IPS DF 6.9 (cell line): ENCODE data around the gene NHERF1.
A peak's percentile ranks its signal among the peaks of the same experiment; 100 is the strongest.

Experiments
- DNase-seq: peaks from one replicate; pipeline ENCODE4 v3.0.0-alpha.2; 2013; ENCODE audit warnings: low read depth, low spot score
- H3K27ac ChIP-seq: one replicate; pipeline ENCODE4 v1.5.1; 2013; ENCODE audit warnings: low read length, control low read depth
- H3K27me3 ChIP-seq: 2 replicates; pipeline ENCODE4 v1.6.1; 2013; ENCODE audit warnings: mild to moderate bottlenecking, low read length; ENCODE audit not compliant: control insufficient read depth, insufficient read depth
- H3K36me3 ChIP-seq: 2 replicates; pipeline ENCODE4 v1.6.1; 2013; ENCODE audit warnings: low read length; ENCODE audit not compliant: control insufficient read depth, insufficient read depth
- H3K4me1 ChIP-seq: 2 replicates; pipeline ENCODE4 v1.6.1; 2013; ENCODE audit warnings: low read length; ENCODE audit not compliant: control insufficient read depth, insufficient read depth
- H3K4me3 ChIP-seq: 2 replicates; pipeline ENCODE4 v1.5.1; 2013; ENCODE audit warnings: mild to moderate bottlenecking, low read length
- H3K9me3 ChIP-seq: 2 replicates; pipeline ENCODE4 v1.6.1; 2013; ENCODE audit warnings: low read length, inconsistent platforms; ENCODE audit not compliant: control insufficient read depth, insufficient read depth
- WGBS: extraction: QIAGEN DNeasy Blood & Tissue Kit; methylation state at CpG from one replicate; pipeline ENCODE4 v1.1.7; 2013; ENCODE audit warnings: mixed read lengths, missing lambda C conversion rate; ENCODE audit not compliant: insufficient read length, insufficient coverage; 5-methylcytosine and 5-hydroxymethylcytosine counted together

The NHERF1 gene

GRCh38 chr17:74748529-74749278 lies at the start of gene NHERF1:
TSS of gene NHERF1 (plus strand) at chr17:74748628. CDS start at chr17:74748847, 219 bp downstream.
- Histone ChIP-seq H3K27ac (no peak within 1 kb of the TSS), H3K36me3 (no peaks in the 10 kb centered on the region)
- WGBS = no CpG with 5 or more reads among the region's 90 CpGs

GRCh38 chr17:74699236-74699635 lies 49.2 kb upstream of the NHERF1 start:
- Histone ChIP-seq H3K4me1 (no peaks in the 10 kb centered on the region), H3K9me3 (no peaks in the 10 kb centered on the region), H3K4me3 (no peak overlapping the region), H3K36me3 (no peaks in the 10 kb centered on the region), H3K27me3 (no peaks in the 10 kb centered on the region), H3K27ac (no peak overlapping the region)
- WGBS = no CpG with 5 or more reads among the region's 9 CpGs
- no peak for DNase-seq

More at GRCh38 chr17:74748529-74749278, at the start of gene NHERF1:
- DNase-seq = no peak
- Histone ChIP-seq H3K4me1 (peaks cover 15% of the 10 kb centered on the region), H3K27me3 (no peaks in the 10 kb centered on the region), H3K9me3 (no peaks in the 10 kb centered on the region), H3K4me3 (peak within 1 kb of the TSS; percentile 97)

- no peaks in the 10 kb centered on the region for H3K36me3 ChIP-seq
- H3K4me3 ChIP-seq = no peak overlapping the region
- WGBS = no CpG with 5 or more reads among the region's 9 CpGs
- no peaks in the 10 kb centered on the region for H3K27me3 ChIP-seq
- no peaks in the 10 kb centered on the region for H3K9me3 ChIP-seq
- no peak for DNase-seq
- no peaks in the 10 kb centered on the region; the same call in 1 of the 2 replicates for H3K4me1 ChIP-seq
- H3K27ac ChIP-seq = no peak overlapping the region
Observed at GRCh38 chr17:74702116-74702871, 46.1 kb upstream of the NHERF1 start.

DNA sequence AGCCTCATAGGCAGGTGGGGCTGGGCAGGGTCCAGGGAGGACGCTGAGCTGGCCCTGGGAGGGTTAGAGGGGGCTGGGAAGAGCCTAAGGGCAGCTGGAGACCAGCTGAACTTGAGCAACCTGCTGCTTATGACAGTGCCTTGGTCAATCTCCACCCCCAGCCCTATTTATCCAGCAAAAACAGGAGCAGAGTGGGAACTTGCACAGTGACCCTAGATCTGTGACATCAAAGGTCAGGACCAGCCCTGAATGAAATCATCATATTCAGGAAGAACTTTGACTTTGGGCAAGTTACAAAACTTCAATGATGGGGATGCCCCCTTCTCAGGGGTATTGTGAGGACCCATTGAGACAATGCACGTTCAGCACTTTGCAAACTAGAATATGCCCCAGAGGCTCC lies 45.1 kb upstream of the NHERF1 start:
- no CpG with 5 or more reads among the region's 2 CpGs for WGBS
- H3K36me3 ChIP-seq = no peaks in the 10 kb centered on the region
- H3K4me1 ChIP-seq = no peaks in the 10 kb centered on the region; the same call in 1 of the 2 replicates
- H3K4me3 ChIP-seq = no peak overlapping the region
- H3K27ac ChIP-seq = no peak overlapping the region
- no peak for DNase-seq
- H3K27me3 ChIP-seq = no peaks in the 10 kb centered on the region
- no peaks in the 10 kb centered on the region for H3K9me3 ChIP-seq

DNA sequence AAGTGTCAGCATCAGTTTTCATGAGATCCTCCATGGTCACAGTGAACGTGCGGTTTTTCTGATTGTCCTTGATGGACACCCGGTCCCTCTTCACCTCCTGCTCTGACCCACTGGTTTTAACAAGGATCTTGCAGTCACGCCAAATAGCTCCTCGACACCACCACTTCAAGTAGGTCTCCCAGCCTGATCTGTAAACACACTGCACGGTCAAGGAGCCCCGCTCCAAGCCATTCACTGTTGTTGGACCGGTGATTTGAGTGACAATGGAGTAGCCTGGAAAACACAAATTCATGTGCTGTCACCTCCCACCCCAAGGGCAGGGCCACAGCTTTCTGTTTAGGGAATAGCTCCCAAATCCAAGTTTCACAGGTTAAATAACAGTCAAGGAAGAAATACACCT lies 43.9 kb upstream of the NHERF1 start:
- H3K27me3 ChIP-seq = no peaks in the 10 kb centered on the region
- no peaks in the 10 kb centered on the region for H3K9me3 ChIP-seq
- DNase-seq = no peak
- H3K4me3 ChIP-seq = no peak overlapping the region
- H3K4me1 ChIP-seq = no peaks in the 10 kb centered on the region; the same call in 1 of the 2 replicates
- WGBS = no CpG with 5 or more reads among the region's 8 CpGs
- H3K27ac ChIP-seq = no peak overlapping the region
- H3K36me3 ChIP-seq = no peaks in the 10 kb centered on the region

GRCh38 chr17:74711058-74711824 lies 37.2 kb upstream of the NHERF1 start:
- Histone ChIP-seq H3K27ac (no peak overlapping the region), H3K36me3 (no peaks in the 10 kb centered on the region), H3K4me1 (no peaks in the 10 kb centered on the region), H3K27me3 (no peaks in the 10 kb centered on the region), H3K4me3 (no peak overlapping the region), H3K9me3 (no peaks in the 10 kb centered on the region)
- DNase-seq = no peak
- WGBS = no CpG with 5 or more reads among the region's 12 CpGs

- Histone ChIP-seq H3K4me1 (no peaks in the 10 kb centered on the region), H3K27me3 (no peaks in the 10 kb centered on the region), H3K36me3 (no peaks in the 10 kb centered on the region), H3K9me3 (no peaks in the 10 kb centered on the region), H3K4me3 (no peak overlapping the region), H3K27ac (no peak overlapping the region)
- no peak for DNase-seq
- WGBS = no CpG with 5 or more reads among the region's 7 CpGs
Observed at GRCh38 chr17:74712301-74712700, 36.1 kb upstream of the NHERF1 start.

DNA sequence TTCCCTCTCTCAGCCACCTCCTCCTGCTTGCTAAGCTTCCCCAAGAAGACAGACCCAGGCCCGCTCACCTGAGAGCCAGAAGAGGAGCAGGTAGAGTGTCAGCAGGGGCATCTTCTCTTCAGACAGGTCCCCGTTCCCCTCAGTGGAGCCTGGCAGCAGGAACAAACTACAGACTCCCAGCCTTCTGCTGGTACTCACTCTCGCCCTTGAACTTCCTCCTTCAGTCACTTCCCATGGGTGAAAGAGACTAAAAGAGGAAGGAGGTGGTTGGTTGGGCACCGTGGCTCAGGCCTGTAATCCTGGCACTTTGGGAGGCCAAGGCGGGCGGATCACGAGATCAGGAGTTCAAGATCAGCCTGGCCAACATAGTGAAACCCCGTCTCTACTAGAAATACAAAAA lies 35.7 kb upstream of the NHERF1 start, which contains the start of gene CD300LF:
Gene CD300LF (minus strand): TSS at position 168 of the 400 bp plus-strand sequence. CDS start 57 bp downstream, at position 111.
- Histone ChIP-seq H3K4me1 (no peaks in the 10 kb centered on the region), H3K27ac (no peak within 1 kb of the TSS), H3K9me3 (no peaks in the 10 kb centered on the region), H3K27me3 (no peaks in the 10 kb centered on the region), H3K4me3 (no peak within 1 kb of the TSS), H3K36me3 (no peaks in the 10 kb centered on the region)
- no CpG with 5 or more reads among the region's 8 CpGs for WGBS
- no peak for DNase-seq

DNA sequence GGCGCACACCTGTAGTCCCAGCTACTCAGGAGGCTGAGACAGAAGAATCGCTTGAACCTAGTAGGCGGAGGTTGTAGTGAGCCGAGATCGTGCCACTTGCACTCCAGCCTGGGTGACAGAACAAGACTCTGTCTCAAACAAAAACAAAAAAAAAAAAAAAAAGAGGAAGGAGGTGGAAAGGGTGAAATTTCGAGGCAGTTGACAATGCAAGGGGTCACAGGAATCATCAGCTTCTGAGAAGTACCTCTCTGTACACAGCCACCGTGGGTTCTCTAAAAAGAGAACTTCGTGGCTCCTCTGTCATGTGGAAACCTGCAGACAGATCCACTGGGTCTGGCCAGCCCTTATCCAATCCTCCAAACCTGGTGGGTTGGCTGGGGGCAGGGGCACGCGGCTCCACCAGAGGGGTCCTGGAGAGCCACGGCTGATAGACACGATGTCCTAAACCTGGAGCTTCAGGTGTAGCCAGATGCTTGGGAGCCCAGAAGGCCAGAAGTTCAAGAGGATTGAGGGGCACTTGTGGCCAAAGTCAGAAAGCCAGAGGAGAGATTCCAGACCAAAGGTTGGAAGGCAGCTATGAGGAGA lies 35.2 kb upstream of the NHERF1 start:
- Histone ChIP-seq H3K36me3 (no peaks in the 10 kb centered on the region), H3K9me3 (no peaks in the 10 kb centered on the region), H3K4me1 (no peaks in the 10 kb centered on the region), H3K27ac (no peak overlapping the region), H3K4me3 (no peak overlapping the region), H3K27me3 (no peaks in the 10 kb centered on the region)
- no CpG with 5 or more reads among the region's 12 CpGs for WGBS
- DNase-seq = no peak

GRCh38 chr17:74715144-74715543 lies 33.3 kb upstream of the NHERF1 start:
- no peak overlapping the region for H3K4me3 ChIP-seq
- WGBS = no CpG with 5 or more reads among the region's 4 CpGs

More at GRCh38 chr17:74715144-74715543, 33.3 kb upstream of the NHERF1 start:
- H3K27ac ChIP-seq = no peak overlapping the region
- no peaks in the 10 kb centered on the region for H3K4me1 ChIP-seq
- no peak for DNase-seq
- H3K9me3 ChIP-seq = no peaks in the 10 kb centered on the region
- no peaks in the 10 kb centered on the region for H3K27me3 ChIP-seq
- H3K36me3 ChIP-seq = no peaks in the 10 kb centered on the region
